ENCODE data around the gene CENPH. TPM values are rescaled to one million over a fixed set of nuclear protein-coding genes. Genes with fewer than 3 reads are reported as not detected.

CENPH gene
- total and polyA plus RNA-seq, 2 of the 8 experiments (the other 6 are each of a cell fraction or from before 2014, with no cell fraction given): 69.0 to 82.8 TPM

GRCh38 chr5:69170495-69170894 is 18.9 kb upstream of the CENPH start:
- H2AFZ ChIP-seq (ENCODE audit: low read length): no peak overlapping the region
- H3K4me3 ChIP-seq (ENCODE audit: extremely low read depth in 1 of 4, insufficient read depth in 2 of 4, low read depth in 3 of 4, low read length in 4 of 4): no peak overlapping the region
- no peak overlapping the region for H3K14ac ChIP-seq (ENCODE audit: insufficient read length)
- peaks cover 0 to 7% (median 4%) of the 10 kb centered on the region in 4 experiments; a peak in 5 of 7 replicates for H3K4me1 ChIP-seq (replicated peaks in 1 of 4; ENCODE audit: control insufficient read depth in 3 of 4, insufficient read depth in 4 of 4, low read length in 3 of 4)
- H3K56ac ChIP-seq (replicated peaks; ENCODE audit: insufficient read length, low read depth, low read length): no peak overlapping the region
- H3K23me2 ChIP-seq (ENCODE audit: low read depth, low read length): peaks cover 4% of the 10 kb centered on the region; the same call in 1 of the 2 replicates
- TF ChIP-seq KDM4A (IDR thresholded peaks at IDR 0.05; ENCODE audit: low read depth, low read length, severe bottlenecking): no peak
- TF ChIP-seq GTF2F1 (IDR thresholded peaks at IDR 0.05; ENCODE audit: borderline replicate concordance, low read depth, low read length): no peak
- TF ChIP-seq EGR1 (IDR thresholded peaks at IDR 0.05; ENCODE audit: borderline replicate concordance, low read depth, low read length): no peak
- no peak for TF ChIP-seq RAD21 (IDR thresholded peaks at IDR 0.05 in 1 of 2, conservative IDR thresholded peaks at IDR 0.05 in 1 of 2; ENCODE audit: low read depth in 2 of 2, low read length in 2 of 2)
- TF ChIP-seq FOSL1 (IDR thresholded peaks at IDR 0.05; ENCODE audit: insufficient read depth, low read depth, low read length): no peak
- no peak for TF ChIP-seq PHF8 (conservative IDR thresholded peaks at IDR 0.05; ENCODE audit: low read depth, low read length)
- TF ChIP-seq BCL11A (IDR thresholded peaks at IDR 0.05; ENCODE audit: low read depth in 2 of 2, low read length in 2 of 2): no peak
- TF ChIP-seq CEBPB (IDR thresholded peaks at IDR 0.05; ENCODE audit: low read depth, low read length): no peak
- TF ChIP-seq SP1 (IDR thresholded peaks at IDR 0.05; ENCODE audit: low read depth, low read length): no peak
- TF ChIP-seq CHD2 (IDR thresholded peaks at IDR 0.05; ENCODE audit: low read length): no peak
- TF ChIP-seq NANOG (IDR thresholded peaks at IDR 0.05; ENCODE audit: insufficient read depth, low read depth, low read length, poor library complexity, severe bottlenecking): no peak
- TF ChIP-seq TAF7 (optimal IDR thresholded peaks at IDR 0.05; ENCODE audit: borderline replicate concordance, low read depth, low read length): no peak
- H3K23ac ChIP-seq (ENCODE audit: insufficient read length): no peak overlapping the region
- WGBS, 2 experiments (ENCODE audit: extremely low coverage in 1 of 2, insufficient coverage in 1 of 2, insufficient read length in 1 of 2, insufficient replicate concordance in 2 of 2, low coverage in 1 of 2, low lambda C conversion rate in 2 of 2, missing lambda C conversion rate in 1 of 2): 100% methylated on average over 1 of the region's 1 CpG; no CpG with 5 or more reads in 1 of the 2 experiments
- H2AK5ac ChIP-seq (ENCODE audit: low read depth, low read length): no peak overlapping the region
- H2BK120ac ChIP-seq (replicated peaks; ENCODE audit: low read depth, low read length): no peak overlapping the region
- FAIRE-seq: no peak
- peaks cover 49 to 74% (median 65%) of the 10 kb centered on the region in 4 experiments for H3K36me3 ChIP-seq (ENCODE audit: control insufficient read depth in 2 of 4, insufficient read depth in 4 of 4, low read length in 3 of 4)
- no peak overlapping the region for H4K8ac ChIP-seq (ENCODE audit: extremely low read depth, insufficient read depth, low read length)
- H3K9me3 ChIP-seq (ENCODE audit: insufficient read depth in 2 of 2, low read depth in 1 of 2, low read length in 1 of 2): no peaks in the 10 kb centered on the region
- peaks cover 5 to 6% of the 10 kb centered on the region in 2 experiments for H4K20me1 ChIP-seq (replicated peaks in 1 of 2; ENCODE audit: control insufficient read depth in 1 of 2, insufficient read depth in 2 of 2, low read length in 2 of 2)
- DNase-seq (ENCODE audit: low read depth in 1 of 2, low spot score in 2 of 2): no peak
- H3K79me2 ChIP-seq (ENCODE audit: control insufficient read depth in 1 of 2, insufficient read depth in 2 of 2, low read length in 2 of 2): peaks cover 8 to 37% of the 10 kb centered on the region in 2 experiments
- H4K91ac ChIP-seq (replicated peaks; ENCODE audit: insufficient read length, low read length): no peak overlapping the region
- CTCF ChIA-PET (ENCODE audit: partially characterized antibody): interaction anchor here (1.4 to 1.8 kb wide), 2 partner anchors 77 to 142 kb away, joined by 3 to 5 read pairs; partner anchors contain the start of gene SLC30A5
- no peak overlapping the region for H3K9ac ChIP-seq (replicated peaks in 1 of 4; ENCODE audit: extremely low read depth in 1 of 4, low read depth in 3 of 4, low read length in 3 of 4)
- no peak overlapping the region for H3K4ac ChIP-seq (replicated peaks; ENCODE audit: insufficient read length, low read depth, low read length)
- H3K79me1 ChIP-seq (ENCODE audit: low read depth, low read length): no peaks in the 10 kb centered on the region; the same call in 1 of the 2 replicates
- no peaks in the 10 kb centered on the region for H3K27me3 ChIP-seq (replicated peaks in 1 of 4; ENCODE audit: control insufficient read depth in 3 of 4, extremely low read depth in 1 of 4, insufficient read depth in 3 of 4, low read length in 3 of 4)
- H3K4me2 ChIP-seq (ENCODE audit: insufficient read depth in 1 of 2, low read depth in 2 of 2, low read length in 2 of 2): no peak overlapping the region
- no peak overlapping the region for H2BK5ac ChIP-seq (ENCODE audit: low read depth, low read length)
- no peak overlapping the region for H3K18ac ChIP-seq (ENCODE audit: extremely low read depth, low read length)
- no peak overlapping the region for H3K27ac ChIP-seq (ENCODE audit: low read depth, low read length)
- H2BK20ac ChIP-seq (ENCODE audit: low read length): no peak overlapping the region
- POLR2A ChIA-PET (ENCODE audit: partially characterized antibody): interaction anchor here (1.2 to 8.1 kb wide), 4 partner anchors 9 to 56 kb away, joined by 3 to 128 read pairs (median 8); partner anchors contain the start of gene CENPH
- no peak overlapping the region for H2BK15ac ChIP-seq (ENCODE audit: low read length)
- H4K5ac ChIP-seq (ENCODE audit: insufficient read length, low read depth, low read length): no peak overlapping the region
- no peak overlapping the region for H2BK12ac ChIP-seq (ENCODE audit: low read depth, low read length)

All from H1 (cell line).